ENCODE measurements around the gene SARDH. TPM values are rescaled to one million over a fixed set of nuclear protein-coding genes. Genes with fewer than 3 reads are reported as not detected.
A peak's percentile ranks its signal among the peaks of the same experiment; 100 is the strongest.
"Not testable (repeated sequence)": the region's sequence is repeated elsewhere in the genome, so short reads cannot be mapped to it uniquely, and the experiment has no call there.

Gene SARDH
- total RNA-seq, 1 experiment from 2014 or later, result 31.0 TPM

DNA sequence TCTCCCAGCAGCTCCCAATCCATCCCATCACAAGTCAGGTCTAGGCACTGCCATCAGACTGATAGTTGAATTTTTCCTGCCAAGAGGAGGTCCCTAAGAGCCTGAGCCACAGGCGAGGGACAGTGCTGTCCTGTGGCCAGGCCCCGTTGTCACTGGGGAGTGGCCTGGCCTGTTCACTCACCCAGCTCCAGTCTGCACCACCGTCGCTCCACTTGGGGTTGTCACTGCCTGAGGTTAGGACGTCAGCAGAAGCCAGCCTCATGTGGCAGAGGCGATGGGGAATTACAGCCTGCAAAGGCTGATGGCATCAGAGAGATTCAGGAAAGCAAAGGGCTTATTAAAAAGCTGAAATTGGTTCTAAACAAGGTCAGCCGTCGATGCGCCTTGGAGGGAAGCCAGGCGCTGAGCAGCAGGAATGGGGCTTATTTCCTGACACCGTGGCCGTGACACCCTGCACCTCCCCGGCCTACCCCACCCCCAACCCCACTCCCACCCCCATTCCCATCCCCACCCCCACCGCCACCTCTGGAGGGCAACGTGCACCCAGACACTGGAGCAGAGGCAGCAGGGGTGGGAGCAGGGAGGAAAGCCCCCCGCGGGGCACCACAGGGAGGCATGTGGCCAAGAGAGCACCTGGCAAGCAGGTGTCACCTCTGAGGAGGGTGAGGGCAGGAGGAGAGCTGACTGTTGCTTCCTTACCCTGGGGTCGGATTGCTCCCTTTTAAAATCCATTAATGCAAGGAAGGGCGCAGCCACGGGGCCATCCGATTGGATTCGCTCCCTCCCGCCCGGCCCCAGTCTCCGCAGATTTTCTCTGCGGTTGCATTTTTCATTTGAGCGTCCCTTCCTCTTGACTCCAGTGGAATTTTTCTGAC lies 105.1 kb downstream of the SARDH start:
- DNase-seq (ENCODE audit: low spot score), result no peak

DNA sequence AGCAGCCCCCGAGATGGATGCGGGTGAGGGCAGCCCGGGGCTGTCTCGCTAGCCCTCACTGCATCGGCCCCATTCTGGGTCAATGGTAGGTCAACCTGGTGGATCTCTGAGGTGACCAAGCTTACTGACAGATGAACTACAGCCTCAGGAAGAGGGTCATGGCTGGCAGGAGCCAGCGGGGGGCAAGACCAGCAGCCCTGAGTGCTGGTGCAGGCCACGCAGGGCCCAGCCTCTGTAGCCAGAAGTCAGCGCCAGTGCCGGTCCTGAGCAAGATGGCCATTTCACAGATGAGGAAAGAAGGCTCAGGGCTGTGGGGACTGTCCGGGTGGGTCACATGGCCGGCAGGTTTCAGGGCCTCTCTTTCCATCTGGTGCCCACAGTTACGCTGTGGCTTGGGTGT lies 107.0 kb downstream of the SARDH start:
- no peak for DNase-seq (ENCODE audit: low spot score)

DNA sequence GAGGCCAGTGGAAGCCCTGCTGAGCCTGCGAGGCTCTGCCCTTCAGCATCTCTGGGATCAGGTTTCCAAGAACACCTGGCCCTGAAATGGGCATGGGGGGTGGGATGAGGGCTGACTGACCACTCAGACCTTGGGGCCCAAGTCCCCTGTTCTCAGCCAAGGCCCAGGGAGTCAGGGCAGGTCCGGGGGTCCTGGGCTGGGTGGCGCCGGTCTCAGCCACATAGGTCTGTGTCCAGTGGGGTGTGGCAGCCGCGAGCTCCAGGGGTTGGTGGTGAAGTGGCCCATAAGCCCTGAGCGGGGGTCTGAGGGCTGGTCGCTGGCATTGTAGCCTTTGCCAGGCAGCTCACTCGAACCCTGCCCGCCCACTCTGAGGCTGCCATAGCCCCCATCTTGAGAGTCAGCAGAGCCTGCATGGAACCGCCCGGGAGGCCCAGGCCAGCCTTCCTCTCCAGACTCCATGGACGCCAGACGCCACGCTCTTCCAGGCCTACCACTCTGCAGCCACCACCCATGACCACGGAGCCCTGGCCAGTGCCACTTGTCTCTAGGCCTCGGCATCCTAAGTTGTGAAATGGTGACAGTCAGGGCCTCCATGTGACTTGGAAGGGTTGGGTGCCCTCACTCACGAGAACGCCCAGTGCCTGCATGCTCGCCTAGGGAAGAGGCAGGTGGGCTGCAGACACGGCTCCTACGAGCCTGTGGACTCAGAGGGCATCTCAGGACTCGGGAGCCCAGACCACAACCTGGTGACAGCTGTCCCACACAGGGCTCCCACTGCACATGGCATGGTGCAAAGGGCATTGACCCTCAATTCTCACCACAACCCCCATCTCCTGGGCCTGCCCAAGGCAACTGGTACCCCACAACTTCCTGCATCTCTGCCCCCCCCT lies 108.7 kb downstream of the SARDH start:
- DNase-seq (ENCODE audit: low spot score), result no peak

DNA sequence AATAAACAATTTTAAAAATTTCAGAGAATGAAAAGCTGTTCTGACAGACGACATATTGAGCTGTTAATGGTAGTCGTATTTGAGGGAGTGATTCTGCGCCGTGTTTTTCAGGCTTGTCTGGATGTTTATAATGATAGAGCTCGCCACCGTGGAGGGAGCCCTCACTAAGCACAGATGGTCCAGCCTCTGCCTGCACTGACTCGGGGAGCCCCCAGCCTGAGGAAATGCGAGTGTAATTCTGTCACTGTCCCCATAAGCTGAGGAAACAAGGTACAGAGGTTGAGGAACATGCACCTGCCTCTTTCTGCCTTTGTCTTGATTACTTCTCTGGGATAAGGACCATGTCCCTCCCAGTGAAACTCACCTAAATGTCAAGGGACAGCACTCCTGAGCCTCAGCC lies 109.4 kb downstream of the SARDH start:
- no peak for DNase-seq (ENCODE audit: low spot score)

DNA sequence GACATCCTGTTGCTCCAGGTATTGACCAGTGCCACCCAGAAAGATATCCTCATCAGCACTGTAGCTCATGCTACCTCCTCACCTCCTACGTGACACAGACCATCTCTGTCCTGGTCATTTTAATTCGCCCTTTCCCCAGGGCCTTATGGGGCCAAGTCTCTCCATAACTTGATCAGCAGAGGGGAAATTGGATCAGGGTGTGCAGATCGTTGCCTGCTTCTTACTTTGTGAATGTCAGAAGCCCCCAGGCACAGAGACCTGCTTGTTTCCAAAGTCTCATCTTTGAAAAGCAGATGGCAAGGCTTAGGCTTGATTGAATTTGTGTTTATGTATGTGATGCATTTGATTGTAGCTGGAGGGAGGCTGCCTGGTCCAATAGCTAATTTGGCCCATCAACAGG lies 110.8 kb downstream of the SARDH start:
- no peak for DNase-seq (ENCODE audit: low spot score)

DNA sequence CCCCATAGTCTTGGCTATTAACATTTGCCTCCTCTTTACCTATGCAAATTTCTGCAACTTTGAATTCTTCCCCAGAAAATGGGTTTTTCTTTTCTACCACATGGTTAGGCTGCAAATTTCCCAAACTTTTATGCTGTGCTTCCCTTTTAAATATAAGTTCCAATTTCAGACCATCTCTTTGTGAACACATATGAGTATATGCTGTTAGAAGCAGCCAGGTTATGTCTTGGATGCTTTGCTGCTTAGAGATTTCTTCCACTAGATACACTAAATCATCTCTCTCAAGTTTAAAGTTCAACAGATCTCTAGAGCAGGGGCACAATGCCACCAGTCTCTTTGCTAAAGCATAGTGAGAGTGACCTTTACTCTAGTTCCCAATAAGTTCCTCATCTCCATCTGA lies 112.1 kb downstream of the SARDH start:
- DNase-seq (ENCODE audit: low spot score), result not testable (repeated sequence)

DNA sequence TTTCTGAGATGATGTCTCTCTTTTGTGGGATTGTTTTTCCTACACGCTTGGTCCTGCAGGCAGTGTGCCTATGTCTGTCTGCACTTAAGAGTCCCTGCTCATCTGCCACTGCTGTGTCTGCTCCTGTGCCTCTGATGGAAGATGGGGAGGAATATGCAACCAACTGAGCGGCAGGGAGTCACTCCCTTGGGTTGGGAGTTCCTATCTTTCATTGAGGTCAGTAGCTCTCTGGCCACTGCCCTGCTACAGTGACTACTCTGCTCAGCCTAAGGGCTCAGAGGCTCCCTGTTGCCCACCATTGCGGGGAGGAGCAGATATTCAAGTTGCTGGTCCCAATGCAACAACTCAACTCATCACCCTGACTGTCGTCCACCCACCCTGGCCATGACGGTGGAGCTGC lies 115.6 kb downstream of the SARDH start:
- no peak for DNase-seq (ENCODE audit: low spot score)

DNA sequence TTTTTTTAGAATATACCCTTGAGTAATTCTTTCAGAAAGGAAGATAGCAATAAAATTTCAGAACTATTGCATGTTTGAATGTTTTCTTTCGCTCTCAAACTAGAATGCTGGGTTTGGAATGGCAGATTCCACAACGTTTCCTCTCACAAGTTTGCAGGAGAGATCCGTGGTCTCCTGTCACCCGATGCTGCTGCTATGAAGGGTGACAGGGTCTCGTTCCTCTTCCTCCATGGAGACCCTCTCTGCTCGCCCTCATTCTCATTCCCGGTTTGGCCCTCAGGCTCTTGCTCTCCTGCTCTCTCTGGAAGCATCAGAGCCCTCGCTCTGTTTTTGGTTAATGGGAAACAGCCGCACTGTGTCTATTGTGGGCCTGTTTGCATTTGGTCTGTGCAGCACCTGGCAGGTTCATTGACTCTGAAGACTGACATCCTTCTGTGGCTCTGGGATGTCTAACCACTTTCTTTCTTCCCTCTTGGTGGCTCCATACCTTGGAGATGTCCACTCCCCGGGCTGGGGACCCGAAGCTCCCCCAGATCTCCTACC lies 116.4 kb downstream of the SARDH start:
- no peak for DNase-seq (ENCODE audit: low spot score)

DNA sequence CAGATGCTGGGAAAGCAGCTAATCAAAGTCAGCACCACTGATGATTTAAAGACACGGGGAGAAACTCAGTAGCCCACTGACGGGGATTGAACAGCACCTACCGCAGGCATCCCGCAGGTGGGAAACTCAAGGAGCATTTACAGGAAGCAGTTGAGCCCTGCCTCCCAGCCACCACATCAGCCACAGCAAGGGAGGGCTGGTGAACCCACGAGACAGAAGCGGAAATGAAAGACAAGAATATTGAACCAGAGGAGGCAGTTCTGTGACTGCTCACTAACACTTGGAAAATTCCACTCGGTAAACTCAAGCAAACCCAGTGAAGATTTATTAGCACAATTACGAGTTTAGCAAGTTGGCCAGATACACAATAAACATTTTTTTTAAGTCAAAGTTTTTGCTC lies 118.4 kb downstream of the SARDH start:
- DNase-seq (ENCODE audit: low spot score), result peak; percentile 41

DNA sequence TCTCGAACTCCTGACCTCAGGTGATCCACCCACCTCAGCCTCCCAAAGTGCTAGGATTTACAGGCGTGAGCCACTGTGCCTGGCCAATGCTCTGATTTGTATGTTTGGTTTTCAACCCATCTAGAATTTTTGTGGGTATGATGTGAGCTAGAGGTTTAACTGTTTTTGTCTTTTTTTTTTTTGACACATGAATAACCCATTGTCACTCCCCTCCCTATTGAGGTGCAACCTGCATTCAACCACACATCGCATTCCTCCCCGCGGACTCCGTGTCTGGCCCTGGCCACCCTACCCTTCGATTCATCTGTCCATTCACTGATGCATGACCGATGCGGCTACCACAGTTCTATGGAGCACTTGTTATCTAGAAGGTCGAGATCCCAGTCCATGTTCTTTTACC lies 119.4 kb downstream of the SARDH start:
- no peak for DNase-seq (ENCODE audit: low spot score)

DNA sequence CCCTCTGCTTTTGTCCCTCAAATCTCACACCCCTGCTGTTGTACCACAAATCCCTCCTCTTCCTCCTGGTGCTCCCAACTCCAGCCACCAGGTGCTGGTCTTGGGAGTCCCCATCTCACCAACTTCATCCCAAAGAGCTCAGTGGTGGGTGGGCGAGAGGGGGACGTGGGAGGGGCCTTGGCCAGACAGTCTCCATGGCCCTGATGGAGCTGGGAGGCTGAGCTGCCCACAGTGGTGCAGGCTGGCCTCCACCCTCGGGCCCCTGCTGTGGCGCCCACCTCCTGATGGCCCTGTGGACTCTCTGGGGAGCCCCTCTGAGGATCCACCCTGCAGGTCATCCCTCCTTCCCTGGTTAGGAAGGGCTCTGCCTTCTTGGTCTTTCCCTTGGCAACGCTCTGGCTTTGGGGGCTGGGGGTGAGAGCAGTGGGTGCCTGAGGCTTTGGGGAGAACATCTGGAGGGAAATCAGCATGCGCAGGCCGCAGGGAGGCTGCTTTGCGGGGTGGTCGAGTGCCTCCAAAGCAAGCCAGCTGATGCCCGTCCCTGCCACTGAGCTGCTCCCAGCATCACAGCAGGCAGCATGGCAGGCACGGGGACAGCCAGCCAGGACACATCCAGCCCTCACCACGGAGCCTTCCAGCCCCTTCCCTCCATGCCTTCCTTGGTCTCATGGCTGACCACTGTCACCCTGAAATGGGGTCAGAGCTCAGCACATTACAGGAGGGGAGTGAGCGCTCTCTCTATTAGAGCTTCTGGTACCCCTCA lies 121.3 kb downstream of the SARDH start:
- no peak for DNase-seq (ENCODE audit: low spot score)

DNA sequence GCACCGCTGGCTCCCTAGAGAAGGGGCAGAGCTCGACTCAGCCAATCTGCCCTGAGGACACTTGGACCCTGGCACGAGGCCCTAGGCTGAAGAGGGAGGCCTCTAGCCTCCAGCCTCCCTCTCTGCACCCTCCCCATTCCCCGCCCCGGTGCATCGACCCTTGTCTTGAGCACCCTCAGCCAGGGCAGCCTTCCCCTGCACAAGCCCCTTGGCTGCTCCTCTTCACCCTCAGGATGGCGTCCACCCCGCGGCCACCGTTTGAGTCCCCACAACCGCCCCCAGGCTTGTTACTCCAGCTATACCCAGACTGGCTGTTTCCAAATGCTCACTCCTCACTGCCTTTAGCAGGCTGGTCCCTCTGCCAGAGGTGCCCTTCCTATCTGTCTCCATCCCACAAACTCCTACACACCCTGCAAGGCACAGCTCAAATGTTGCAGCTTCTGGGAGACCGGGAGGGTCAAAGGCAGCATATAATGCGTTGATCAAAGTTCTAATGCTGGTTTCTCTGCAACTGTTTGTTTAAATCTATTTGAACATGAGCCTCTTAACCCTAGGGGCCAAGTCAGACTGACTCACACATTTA lies 122.5 kb downstream of the SARDH start:
- DNase-seq (ENCODE audit: low spot score), result no peak

DNA sequence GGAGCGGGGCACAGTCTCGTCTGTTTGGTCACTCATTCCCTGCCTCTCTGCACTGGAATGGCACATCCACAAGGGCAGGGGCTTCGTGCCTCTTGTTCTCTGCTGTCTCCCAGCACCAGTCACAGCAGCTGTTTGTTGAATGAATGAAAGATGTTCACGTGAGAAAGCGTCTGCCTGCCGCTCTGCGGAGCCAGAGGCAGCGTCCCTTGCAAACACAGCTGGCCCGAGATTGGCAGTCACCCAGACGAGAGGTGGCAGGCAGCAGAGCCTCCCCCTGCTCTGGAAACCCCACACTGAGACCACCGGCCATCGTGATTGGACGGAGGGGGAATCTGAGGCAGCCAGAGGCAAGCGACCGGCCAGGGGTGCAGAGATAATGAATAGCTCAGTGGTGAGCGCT lies 123.0 kb downstream of the SARDH start:
- no peak for DNase-seq (ENCODE audit: low spot score)

DNA sequence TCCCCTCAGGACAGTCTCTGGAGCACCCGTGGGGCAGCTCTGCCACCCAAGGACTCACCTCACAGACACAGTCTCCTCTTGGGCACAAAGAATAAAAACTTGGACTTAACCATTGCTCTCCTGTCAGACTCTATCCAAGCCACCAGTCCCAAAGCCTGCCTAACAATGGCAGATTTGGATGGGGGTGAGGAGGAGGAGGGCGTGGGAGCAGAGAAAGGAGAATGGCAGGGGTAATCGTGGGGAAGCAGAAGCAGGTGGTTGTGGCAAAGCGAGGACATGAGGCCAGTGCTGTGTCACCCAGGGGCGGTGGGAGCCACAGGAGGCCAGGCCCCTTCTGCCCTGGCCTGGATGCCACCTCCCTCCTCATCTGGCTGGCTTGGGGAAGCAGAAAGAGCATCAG lies 123.5 kb downstream of the SARDH start:
- DNase-seq (ENCODE audit: low spot score), result no peak

DNA sequence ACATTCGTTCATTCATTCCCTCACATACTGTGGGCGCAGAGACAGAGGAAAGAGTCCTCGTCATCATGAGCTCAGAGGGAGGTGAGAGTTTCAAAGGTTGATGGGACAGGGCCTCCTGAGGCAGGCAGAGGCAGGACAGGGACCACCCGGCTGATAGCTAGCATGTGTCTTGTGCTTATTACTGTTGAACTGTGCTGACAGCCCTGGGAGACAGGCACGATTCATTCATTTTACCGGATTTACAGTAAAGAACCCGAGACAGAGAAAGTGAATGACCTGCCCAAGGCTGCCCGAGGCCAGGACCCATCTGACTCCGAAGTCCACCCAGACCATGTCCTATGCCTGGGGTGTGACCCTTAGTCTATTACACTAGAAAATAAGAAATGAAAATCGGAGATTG lies 124.1 kb downstream of the SARDH start:
- DNase-seq (ENCODE audit: low spot score), result no peak

Other genes starting within 250 kb of the SARDH start
- not detected in 2 replicates for gene MYMK, start 213.4 kb downstream of the SARDH start, total RNA-seq (2014; rRNA removed; shearing (Covaris generic))
- 0.12 and 0.16 TPM in 2 replicates for gene ADAMTSL2, start 203.6 kb downstream of the SARDH start, total RNA-seq (2014; rRNA removed; shearing (Covaris generic))
- gene FAM163B, start 129.0 kb downstream of the SARDH start, total RNA-seq (2014; rRNA removed; shearing (Covaris generic)), result not detected in 2 replicates
- gene DBH, start 102.0 kb downstream of the SARDH start, total RNA-seq (2014; rRNA removed; shearing (Covaris generic)), result 0.02 TPM in 1 of 2 replicates, not detected in the other

All from A172 (cell line).